Mucosa of stomach (tissue), 1 donor: ENCODE data around the gene PITX2.

Experiments
- H3K27me3 ChIP-seq: one replicate; pipeline ENCODE4 v1.7.0; 2013; ENCODE audit warnings: mild to moderate bottlenecking, low read length; ENCODE audit not compliant: control insufficient read depth, insufficient read depth
- H3K36me3 ChIP-seq: one replicate; pipeline ENCODE4 v1.7.0; 2013; ENCODE audit warnings: low read length; ENCODE audit not compliant: control insufficient read depth, insufficient read depth
- H3K4me1 ChIP-seq: one replicate; pipeline ENCODE4 v1.7.0; 2013; ENCODE audit warnings: mild to moderate bottlenecking, low read length; ENCODE audit not compliant: control insufficient read depth, insufficient read depth
- H3K4me3 ChIP-seq: one replicate; pipeline ENCODE4 v1.7.0; 2013; ENCODE audit warnings: low read length
- H3K9ac ChIP-seq: one replicate; pipeline ENCODE4 v1.7.0; 2013; ENCODE audit warnings: mild to moderate bottlenecking, low read length, moderate library complexity
- H3K9me3 ChIP-seq: one replicate; pipeline ENCODE4 v1.7.0; 2013; ENCODE audit warnings: mild to moderate bottlenecking, low read length, moderate library complexity; ENCODE audit not compliant: control insufficient read depth
- donor health status: Pancreatic carcinoma.

Gene PITX2

DNA sequence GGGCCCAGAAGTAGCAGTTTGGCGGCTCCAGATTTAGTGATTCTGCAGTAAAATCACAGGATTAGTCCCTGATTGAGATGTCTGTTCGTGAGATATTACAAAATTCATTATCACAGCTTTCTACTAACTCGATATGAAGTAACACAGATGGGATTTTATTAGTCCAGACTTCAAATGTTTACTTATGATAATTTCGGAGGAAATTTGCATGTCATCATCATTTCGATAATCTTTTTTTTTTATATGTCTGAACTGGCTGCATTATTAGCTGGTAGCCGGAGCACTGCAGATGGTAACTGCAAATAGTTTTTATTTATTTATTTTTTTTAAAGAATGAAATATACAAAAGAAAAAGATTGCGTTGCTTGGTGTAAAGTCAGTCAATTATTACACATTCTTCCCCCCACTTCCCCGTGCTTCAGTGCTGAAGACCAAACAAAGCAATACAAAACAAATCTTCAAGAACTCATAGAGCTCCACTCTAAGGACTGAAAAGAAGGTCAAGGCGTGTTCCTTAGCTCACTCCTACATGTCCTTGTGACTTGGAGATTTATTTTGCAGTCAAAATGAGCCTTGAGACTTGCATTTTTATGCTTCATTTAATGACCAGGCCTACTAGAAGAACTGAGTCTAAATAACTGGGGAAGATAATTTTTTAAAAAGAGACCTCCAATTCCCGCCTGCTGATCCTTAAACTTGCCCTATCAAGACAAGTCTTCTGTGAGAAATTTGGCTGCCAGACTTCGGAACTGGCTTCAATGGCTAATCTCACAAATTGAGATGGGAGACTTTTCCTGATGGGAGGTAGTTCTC lies 11.7 kb upstream of the PITX2 start:
- H3K27me3 ChIP-seq, result peaks cover 98% of the 10 kb centered on the region
- H3K36me3 ChIP-seq, result no peaks in the 10 kb centered on the region
- no peak overlapping the region for H3K4me3 ChIP-seq
- H3K4me1 ChIP-seq, result peaks cover 25% of the 10 kb centered on the region
- no peaks in the 10 kb centered on the region for H3K9me3 ChIP-seq
- H3K9ac ChIP-seq, result no peak overlapping the region

DNA sequence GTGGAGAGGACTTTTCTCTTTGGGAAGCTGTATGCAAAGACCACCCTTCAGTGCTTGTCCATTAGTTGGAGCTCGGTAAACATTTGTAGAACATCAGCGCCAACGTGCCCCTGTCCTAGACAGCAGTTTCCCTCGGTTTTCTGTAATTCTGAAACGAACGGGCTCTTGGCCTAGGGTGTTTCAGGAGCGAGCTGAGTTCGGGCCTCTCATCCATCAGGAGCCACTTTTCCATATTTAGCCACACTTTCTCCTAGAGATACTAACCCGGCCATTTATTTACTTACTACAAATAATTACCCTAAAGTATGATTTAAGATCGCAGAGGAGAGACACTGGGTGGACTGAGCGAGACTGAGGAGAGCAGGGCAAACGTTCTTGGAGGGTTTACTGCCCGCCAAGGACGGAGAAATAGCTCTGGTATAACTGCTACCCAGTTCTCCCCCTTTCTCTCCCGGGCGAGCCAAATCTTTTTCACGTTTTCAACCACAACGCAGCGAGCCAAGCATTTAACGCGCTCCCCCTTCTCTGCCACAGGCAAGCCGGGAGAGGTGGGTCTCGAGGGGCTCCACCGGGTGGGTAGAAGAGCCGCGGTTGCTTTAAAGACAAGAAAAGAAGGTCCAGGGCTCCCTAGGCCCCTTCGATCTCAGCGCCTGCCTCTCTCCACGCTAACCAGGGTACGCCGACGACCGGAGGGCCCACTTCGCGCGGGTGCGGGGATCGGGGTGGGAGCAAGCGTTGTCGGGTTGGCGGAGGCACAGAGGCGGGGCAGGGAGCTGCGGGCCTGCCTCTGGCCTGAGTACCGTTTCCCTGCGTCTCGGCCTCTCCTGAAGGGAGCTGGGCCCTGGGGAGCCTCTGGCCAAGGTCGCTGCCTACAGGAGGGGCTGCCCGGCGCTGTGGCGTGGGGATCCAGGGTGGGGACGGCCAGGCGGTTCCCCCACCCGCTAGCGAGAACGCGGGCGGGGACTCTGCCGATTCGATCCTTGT lies 10.8 kb upstream of the PITX2 start:
- no peaks in the 10 kb centered on the region for H3K36me3 ChIP-seq
- H3K4me3 ChIP-seq, result no peak overlapping the region
- peaks cover 98% of the 10 kb centered on the region for H3K27me3 ChIP-seq
- H3K4me1 ChIP-seq, result peaks cover 25% of the 10 kb centered on the region
- no peak overlapping the region for H3K9ac ChIP-seq
- no peaks in the 10 kb centered on the region for H3K9me3 ChIP-seq

GRCh38 chr4:110632506-110633357 lies 9.9 kb upstream of the PITX2 start:
- Histone ChIP-seq H3K4me3 (no peak overlapping the region), H3K27me3 (peaks cover 98% of the 10 kb centered on the region), H3K4me1 (peaks cover 25% of the 10 kb centered on the region)

DNA sequence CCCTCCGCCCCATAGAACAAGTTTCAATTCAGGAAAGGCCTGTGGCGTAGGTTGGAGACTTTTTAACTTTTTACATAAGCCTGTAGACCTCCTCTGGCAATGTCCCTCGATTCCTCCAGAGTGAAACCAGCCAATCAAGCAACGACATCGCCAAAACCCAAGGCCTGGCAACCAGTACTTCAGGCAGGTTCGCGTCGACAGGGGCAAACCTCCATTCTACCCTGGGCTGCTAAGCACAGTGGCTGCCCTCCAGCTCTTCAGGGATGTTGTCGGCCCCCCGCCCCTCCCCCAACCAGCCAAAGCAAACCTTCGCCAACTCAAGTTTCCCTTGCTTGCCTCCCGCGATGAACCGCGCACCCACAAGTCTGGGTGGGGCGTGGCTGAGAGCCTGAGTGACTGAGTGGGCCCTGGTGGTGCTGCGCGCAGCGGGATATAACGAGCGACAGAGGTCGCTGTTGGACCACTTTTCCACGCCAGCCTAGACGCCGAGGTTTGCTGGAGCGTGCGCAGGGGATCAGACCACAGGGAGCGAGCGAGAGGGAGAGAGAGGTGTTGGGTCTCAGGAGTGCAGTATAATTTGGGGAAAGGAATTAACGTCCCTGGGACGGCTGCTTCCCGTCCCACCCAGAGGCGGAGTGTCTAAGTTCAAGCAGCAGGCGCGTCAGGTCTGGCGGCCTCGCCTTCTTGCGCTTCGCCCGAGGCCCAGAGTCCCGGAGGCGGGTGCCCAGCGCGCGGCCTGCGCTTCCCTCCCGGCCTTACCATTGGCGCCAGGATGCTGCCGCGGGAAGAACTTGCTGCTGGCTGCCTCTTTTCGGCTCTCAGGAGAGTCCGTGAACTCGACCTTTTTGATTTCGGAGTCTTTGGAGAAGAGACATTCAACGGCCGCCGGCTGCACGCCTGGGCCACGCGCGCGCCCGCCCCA lies 9.0 kb upstream of the PITX2 start:
- peaks cover 98% of the 10 kb centered on the region for H3K27me3 ChIP-seq
- H3K9ac ChIP-seq, result no peak overlapping the region
- no peaks in the 10 kb centered on the region for H3K9me3 ChIP-seq
- peaks cover 18% of the 10 kb centered on the region for H3K4me1 ChIP-seq
- H3K36me3 ChIP-seq, result no peaks in the 10 kb centered on the region
- peak overlapping the region; percentile 25 for H3K4me3 ChIP-seq

More at GRCh38 chr4:110632506-110633357, 9.9 kb upstream of the PITX2 start:
- H3K9me3 ChIP-seq, result no peaks in the 10 kb centered on the region
- no peaks in the 10 kb centered on the region for H3K36me3 ChIP-seq
- H3K9ac ChIP-seq, result no peak overlapping the region

- Histone ChIP-seq H3K9ac (no peak overlapping the region), H3K27me3 (peaks cover 98% of the 10 kb centered on the region)
Measured at GRCh38 chr4:110630688-110631402, 8.0 kb upstream of the PITX2 start.

DNA sequence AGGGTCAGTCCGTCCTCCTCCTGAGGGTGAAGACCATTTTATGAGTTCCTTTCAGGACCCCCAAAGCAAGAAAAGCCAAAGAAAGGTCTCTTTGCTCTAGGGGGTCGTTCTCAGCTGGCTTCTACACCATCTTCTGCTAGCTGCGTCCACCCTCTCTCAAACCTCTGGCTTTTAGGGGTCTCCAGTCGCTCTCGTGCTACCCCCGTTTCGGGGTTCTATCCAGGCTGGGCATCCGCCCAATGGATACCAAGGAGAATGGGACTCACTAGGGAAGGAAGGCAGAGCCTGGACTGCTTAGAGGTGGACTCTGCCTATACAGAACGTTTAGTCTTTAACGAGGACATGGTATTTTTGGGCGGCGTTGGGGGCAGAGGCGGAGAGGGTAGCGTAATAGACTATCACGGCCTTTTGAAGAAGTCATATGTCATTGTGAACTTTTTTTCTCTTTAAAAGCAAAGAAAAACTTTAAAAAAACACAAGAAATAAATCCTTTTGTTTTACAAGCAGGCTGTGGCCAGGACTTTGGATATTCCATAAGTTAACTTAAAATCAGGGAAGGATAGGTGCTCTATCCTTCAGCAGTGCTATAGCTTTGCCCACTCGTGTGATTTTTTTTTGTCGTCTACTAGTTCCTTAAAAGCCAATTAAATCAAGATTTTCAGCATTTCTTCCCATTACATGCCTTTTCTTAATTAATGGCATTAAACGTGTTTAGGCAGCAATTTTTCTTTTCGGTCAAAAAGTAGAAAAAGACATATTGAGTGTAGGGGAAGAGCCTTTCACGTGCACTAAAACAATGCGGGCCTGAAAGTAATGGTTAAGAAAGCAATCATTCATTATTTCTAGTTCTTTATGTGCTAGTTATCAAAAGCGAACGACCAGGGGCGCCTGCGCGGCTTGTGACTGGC lies 7.2 kb upstream of the PITX2 start:
- no peaks in the 10 kb centered on the region for H3K36me3 ChIP-seq
- no peaks in the 10 kb centered on the region for H3K9me3 ChIP-seq
- H3K9ac ChIP-seq, result no peak overlapping the region
- peaks cover 99% of the 10 kb centered on the region for H3K27me3 ChIP-seq
- H3K4me3 ChIP-seq, result no peak overlapping the region
- H3K4me1 ChIP-seq, result peaks cover 13% of the 10 kb centered on the region

More at GRCh38 chr4:110630688-110631402, 8.0 kb upstream of the PITX2 start:
- no peaks in the 10 kb centered on the region for H3K9me3 ChIP-seq
- H3K4me1 ChIP-seq, result peaks cover 13% of the 10 kb centered on the region
- H3K36me3 ChIP-seq, result no peaks in the 10 kb centered on the region
- no peak overlapping the region for H3K4me3 ChIP-seq

- Histone ChIP-seq H3K36me3 (no peaks in the 10 kb centered on the region), H3K9ac (no peak overlapping the region), H3K4me3 (no peak overlapping the region), H3K9me3 (no peaks in the 10 kb centered on the region), H3K4me1 (peaks cover 13% of the 10 kb centered on the region), H3K27me3 (peaks cover 100% of the 10 kb centered on the region)
Measured at GRCh38 chr4:110629214-110629754, 6.4 kb upstream of the PITX2 start.

DNA sequence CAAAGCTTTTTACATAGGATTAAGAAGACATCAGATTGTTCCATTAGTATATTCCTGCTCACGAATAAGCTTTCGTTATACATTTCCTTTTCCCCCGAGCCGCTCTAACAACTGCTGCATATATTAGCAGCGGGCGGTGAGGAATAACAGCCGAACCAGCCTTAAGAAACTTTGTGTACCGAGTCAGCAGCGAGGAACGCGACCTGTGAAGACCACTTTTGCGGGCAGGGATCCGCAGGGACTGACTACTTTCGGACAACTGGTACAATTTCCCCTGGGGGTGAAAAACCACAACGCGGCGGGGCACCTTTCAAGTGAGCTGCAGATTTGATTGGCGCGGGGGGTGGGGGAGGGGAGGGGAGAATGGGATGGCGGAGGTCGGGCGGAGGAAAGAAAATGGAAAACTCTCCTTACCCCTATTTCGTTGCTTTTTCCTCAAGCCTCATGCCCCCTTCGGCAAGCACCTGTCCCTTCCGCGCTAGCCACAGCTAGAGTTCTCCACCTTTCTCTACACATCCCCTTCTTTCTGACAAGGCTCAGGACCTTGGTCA lies 5.9 kb upstream of the PITX2 start:
- Histone ChIP-seq H3K27me3 (peaks cover 100% of the 10 kb centered on the region), H3K9me3 (no peaks in the 10 kb centered on the region), H3K9ac (no peak overlapping the region), H3K4me1 (peaks cover 13% of the 10 kb centered on the region), H3K36me3 (no peaks in the 10 kb centered on the region), H3K4me3 (no peak overlapping the region)

GRCh38 chr4:110627977-110628662 lies 5.2 kb upstream of the PITX2 start:
- no peak overlapping the region for H3K4me3 ChIP-seq
- H3K27me3 ChIP-seq, result peaks cover 100% of the 10 kb centered on the region
- peaks cover 17% of the 10 kb centered on the region for H3K4me1 ChIP-seq
- H3K9ac ChIP-seq, result no peak overlapping the region
- H3K36me3 ChIP-seq, result no peaks in the 10 kb centered on the region
- no peaks in the 10 kb centered on the region for H3K9me3 ChIP-seq
